Measurements from ENCODE around the gene PXDC1. TPM values are rescaled to one million over a fixed set of nuclear protein-coding genes. Genes with fewer than 3 reads are reported as not detected.
"Not testable (repeated sequence)": the region's sequence is repeated elsewhere in the genome, so short reads cannot be mapped to it uniquely, and the experiment has no call there.

Gene PXDC1
- polyA plus RNA-seq, 3 donors: 19.7 to 23.4 (median 20.4) TPM

DNA sequence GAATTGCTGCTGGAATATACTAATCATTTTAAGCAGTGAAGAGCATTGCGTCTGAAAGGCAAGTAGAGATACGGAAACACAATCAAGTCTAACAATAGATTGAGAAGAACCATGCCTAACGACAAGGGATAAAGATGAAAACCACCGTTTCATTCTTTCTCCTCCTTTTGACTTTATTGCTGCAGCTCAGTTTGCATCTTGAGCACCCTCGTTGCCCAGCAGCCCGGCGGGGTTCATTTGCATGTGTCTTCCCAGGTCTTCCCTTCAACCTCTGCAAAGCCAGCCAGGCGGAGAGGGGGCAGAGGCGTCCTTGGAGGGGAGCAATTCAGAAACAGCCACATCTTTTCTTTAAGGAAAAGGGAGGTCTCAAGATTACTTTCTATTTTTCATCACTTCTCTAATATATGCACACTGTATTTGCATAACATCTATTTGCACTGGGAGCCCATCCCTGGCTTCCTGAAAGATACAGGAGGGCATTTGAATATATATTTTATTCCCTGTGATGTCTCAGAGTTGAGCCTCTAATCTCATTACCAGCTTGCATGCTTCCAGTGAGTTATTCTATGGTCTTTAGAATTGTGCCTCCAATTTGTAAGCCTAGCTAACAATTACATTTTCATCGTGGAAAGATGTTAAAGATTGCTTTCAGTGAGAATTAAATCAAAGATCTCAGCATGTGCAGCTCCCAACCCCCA is 18.7 kb upstream of the PXDC1 start:
- DNase-seq (ENCODE audit: extremely low read depth in 1 of 11, low read depth in 9 of 11, low spot score in 4 of 11): no peak

DNA sequence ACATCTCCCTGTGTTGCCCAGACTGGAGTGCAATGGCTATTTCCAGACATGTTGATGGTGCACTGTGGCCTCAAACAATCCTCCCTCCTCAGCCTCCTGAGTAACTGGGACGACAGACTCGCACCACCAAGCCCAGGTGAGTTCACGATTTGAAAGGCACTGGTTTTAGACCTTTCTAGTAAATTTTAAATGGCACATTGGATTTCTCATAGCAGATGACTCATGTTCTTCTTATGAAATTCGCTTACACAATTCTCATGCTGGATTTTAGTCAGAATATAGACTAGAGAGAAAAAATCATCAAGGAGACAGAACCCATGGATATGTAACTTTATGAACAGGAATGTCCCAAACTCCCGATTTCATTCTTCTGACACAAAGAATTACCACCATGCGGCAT is 18.1 kb upstream of the PXDC1 start:
- DNase-seq (ENCODE audit: extremely low read depth in 1 of 11, low read depth in 9 of 11, low spot score in 4 of 11): no peak

DNA sequence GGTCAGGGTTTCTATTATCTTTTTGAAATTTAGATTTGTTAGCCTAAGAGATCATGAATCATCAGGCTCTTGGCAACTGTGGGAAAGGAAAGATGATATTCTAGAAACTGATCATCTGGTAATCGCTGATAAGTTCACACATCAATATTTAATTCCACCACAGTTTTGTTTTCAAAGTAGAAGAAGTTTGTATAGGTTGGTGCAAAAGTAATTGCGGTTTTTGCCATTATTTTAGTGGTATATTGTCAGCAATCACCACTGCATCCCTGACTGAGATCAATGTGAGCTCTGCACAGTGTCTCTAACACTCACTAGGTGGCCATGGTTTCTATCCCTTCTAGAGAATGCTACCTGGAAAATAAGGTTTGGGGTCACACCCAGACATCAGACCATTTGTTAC is 17.0 kb upstream of the PXDC1 start:
- DNase-seq (ENCODE audit: extremely low read depth in 1 of 11, low read depth in 9 of 11, low spot score in 4 of 11): no peak

DNA sequence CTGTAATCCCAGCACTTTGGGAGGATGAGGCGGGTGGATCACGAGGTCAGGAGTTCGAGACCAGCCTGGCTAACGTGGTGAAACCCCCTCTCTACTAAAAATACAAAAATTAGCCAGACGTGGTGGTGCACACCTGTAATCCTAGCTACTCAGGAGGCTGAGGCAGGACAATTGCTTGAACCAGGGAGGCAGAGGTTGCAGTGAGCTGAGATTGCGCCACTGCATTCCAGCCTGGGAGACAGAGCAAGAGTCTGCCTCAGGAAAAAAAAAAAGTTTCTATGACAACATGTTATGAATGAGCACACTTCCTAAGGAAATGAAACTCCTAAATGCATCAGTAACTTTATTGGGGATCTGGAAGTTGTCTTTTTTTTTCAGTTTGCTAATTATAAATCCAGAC is 16.0 kb upstream of the PXDC1 start:
- DNase-seq (ENCODE audit: extremely low read depth in 1 of 11, low read depth in 9 of 11, low spot score in 4 of 11): not testable (repeated sequence)

DNA sequence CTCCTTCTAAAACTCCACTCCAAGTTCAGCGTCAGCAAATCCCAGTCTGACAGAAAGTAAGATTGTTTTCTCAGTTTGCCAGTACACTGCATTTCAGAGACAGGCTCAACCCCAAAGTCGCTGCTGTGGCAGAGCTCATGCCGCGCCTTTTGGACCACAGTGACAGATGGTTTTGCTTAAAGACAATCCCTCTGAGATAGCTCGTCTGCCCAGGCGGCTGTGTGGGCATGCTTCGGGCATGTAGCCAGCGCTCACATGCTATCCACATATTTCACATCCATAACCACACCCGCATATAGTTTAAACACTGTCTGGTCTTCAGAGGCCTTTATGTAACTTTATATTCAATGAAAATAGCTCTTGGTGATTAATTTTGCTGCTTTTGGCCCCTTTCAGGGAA is 14.7 kb upstream of the PXDC1 start:
- no peak for DNase-seq (ENCODE audit: extremely low read depth in 1 of 11, low read depth in 9 of 11, low spot score in 4 of 11)

DNA sequence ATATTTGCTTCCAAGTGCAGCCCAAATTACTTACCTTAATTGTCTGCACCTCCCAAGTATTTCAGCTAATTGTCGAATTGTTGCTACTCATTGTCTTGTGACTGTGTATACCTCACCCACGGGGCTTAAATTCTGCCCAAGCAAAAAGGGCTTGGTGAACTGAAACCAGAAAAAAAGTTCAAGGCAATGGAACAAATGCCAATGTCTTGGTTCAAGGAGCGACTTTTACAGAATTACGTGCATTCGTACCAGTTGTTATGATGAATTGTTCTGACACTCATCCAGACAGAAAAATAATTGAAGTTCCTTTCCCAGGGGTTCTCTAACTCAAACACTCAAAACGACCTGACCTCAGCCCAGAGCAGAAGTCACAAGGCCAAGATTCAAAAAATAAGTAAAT is 13.9 kb upstream of the PXDC1 start:
- no peak for DNase-seq (ENCODE audit: extremely low read depth in 1 of 11, low read depth in 9 of 11, low spot score in 4 of 11)

DNA sequence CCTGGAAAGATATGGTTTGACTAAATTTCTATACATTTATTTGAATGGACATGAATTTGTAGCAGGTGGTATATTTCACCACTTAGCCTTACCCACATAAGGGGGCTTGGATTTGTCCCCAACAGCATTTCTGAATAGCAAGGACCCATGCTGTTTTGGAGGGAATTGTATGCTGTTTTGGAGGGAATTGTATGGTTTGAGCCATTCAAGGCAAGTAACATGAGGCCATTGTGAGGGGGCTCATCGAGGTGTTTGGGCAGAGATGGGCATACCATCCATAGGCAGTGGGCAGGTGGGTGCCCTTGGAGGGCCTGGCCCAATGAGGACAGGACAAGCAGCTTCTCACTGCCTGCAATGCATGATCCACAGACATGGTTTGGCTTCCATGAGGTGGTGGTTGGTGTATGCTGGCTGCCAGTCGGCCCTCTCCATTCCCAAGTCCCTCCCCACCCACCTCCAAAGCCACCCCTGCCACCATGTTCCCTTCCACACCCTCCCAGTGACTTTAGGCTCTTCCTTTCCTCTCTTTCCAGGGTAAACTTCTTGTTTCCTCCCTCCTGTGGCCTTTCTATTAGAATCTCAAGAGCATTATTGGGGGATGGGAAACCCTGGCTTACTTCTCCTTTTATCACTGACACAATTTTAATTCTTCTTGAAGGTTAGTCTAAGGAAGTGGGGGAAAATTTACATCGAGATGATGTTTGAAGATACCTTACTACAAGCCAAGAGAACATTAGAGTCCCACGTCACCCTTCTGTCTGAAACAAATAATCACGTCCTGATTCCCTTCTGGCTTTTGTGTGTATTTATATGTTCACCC is 13.2 kb upstream of the PXDC1 start:
- DNase-seq (ENCODE audit: extremely low read depth in 1 of 11, low read depth in 9 of 11, low spot score in 4 of 11): no peak

DNA sequence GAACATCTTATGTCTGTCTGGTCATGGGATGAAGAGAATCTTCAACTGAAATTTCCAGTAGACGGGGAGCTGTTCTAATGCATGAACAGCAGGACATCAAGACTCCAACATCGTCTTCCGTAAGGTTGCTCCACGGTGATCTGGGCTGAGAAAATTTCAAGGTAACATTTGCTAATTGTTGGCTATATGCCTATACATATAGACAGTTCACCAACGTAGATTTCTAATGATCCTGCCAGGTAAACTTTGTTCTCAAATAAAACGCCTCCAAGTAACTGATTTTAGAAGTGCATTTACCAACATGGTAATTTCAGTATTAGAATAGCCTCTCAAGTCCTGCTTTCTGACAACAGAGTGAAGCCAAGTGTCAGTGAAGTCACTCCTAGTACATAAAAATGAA is 11.3 kb upstream of the PXDC1 start:
- no peak for DNase-seq (ENCODE audit: extremely low read depth in 1 of 11, low read depth in 9 of 11, low spot score in 4 of 11)

DNA sequence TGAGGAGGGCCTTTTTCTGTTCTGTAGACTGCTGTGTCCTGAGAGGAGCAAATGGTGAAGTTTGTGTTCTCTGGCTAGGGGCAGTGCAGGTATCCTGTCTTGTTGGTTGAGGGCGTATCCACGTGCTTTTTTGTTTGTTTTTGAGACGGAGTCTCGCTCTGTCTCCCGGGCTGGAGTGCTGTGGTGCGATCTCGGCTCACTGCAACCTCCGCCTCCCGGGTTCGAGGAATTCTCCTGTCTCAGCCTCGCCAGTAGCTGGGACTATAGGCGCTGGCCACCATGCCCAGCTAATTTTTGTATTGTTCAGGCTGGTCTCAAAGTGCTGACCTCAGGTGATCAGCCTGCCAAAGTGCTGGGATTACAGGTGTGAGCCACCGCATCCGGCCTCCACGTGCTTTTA is 10.8 kb upstream of the PXDC1 start:
- no peak for DNase-seq (ENCODE audit: extremely low read depth in 1 of 11, low read depth in 9 of 11, low spot score in 4 of 11)

DNA sequence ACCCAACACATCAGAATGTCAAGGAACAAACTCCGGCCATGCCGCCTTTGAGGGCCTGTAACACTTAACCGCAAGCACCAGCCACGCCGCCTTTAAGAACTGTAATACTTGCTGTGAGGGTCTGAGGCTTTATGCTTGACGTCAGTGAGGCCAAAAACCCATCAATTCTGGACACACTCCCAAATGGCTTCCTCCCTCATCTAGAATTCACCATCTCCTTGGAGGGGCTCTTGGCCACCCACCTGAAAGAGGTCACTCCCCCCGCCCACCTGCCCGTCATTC is 10.4 kb upstream of the PXDC1 start:
- no peak for DNase-seq (ENCODE audit: extremely low read depth in 1 of 11, low read depth in 9 of 11, low spot score in 4 of 11)

DNA sequence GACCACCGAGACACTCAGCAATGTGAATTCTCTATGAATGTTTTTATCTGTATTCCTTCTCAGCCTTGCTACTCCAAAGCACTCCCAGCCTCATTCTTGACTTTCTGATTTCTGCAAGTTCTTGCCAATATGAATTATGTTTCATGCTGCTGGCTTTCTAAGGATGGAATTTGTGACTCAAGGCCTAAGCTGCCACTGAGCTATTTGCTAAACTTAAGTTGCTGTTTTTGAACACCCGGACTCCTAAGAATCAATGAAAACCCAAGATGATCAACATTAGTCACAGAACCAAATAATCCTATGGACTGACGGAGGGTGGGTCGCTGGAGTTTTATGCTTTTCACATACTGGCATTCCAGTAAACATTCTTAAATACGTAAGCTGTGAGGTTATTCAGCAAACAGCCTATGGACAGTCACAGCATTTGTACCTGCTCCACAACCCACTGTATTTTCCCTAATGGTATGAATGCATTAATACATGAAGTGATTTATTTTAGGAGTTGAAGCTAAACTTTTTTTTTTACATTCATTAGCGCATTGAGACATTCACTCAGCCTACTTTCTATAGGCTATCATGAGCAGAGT is 8.2 kb upstream of the PXDC1 start:
- no peak for DNase-seq (ENCODE audit: extremely low read depth in 1 of 11, low read depth in 9 of 11, low spot score in 4 of 11)

DNA sequence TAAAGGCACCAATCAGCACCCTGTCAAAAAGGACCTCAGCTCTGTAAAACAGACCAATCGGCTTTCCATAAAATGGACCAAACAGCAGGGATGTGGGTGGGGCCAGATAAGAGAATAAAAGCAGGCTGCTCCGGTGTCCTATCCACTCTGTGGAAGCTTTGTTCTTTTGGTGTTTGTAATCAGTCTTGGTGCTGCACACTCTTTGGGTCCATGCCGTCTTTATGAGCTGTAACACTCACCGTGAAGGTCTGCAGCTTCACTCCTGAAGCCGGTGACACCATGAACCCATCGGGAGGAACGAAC is 7.3 kb upstream of the PXDC1 start:
- DNase-seq (ENCODE audit: extremely low read depth in 1 of 11, low read depth in 9 of 11, low spot score in 4 of 11): no peak

DNA sequence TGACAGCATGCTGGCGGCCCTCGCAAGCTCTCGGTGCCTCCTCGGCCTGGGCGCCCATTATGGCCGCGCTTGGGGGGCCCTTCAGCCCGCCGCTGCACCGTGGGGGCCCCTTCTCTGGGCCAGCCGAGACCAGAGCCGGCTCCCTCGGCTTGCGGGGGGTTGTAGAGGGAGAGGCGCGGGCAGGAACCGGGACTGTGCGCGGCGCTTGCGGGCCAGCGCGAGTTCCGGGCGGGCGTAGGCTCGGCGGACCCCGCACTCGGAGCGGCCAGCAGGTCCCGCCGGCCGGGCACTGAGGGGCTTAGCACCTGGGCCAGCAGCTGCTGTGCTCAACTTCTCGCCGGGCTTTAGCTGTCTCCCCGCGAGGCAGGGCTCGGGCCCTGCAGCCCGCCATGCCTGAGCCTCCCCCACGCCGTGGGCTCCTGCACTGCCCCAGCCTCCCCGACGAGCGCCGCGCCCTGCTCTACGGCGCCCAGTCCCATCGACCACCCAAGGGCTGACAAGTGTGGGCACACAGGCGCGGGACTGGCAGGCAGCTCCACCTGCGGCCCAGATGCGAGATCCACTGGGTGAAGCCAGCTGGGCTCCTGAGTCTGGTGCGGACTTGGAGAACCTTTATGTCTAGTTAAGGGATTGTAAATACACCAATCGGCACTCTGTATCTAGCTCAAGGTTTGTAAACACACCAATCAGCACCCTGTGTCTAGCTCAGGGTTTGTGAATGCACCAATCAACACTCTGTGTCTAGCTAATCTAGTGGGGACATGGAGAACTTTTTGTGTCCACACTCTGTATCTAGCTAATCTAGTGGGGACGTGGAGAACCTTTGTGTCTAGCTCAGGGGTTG is 6.7 kb upstream of the PXDC1 start:
- not testable (repeated sequence) for DNase-seq (ENCODE audit: extremely low read depth in 1 of 11, low read depth in 9 of 11, low spot score in 4 of 11)

DNA sequence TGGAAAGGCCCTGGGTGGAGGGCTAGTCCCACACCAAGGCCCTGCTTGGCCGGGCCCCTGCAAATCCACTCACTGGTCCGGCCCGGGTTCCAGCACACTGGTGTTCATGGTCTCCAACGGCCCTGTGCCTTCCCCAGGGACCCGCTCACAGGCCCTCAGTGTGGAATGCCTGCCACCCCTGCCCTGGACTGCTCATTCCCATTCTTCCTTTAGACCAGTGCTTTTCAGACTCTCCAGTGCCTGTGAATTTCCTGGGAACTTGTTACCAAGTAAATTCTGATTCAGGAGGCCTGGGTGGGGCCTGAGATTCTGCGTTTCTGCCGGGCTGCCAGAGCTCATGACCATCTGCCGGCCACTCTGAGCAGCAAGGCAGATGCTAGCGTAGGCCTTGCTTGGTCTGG is 5.7 kb upstream of the PXDC1 start:
- DNase-seq (ENCODE audit: extremely low read depth in 1 of 11, low read depth in 9 of 11, low spot score in 4 of 11): no peak

DNA sequence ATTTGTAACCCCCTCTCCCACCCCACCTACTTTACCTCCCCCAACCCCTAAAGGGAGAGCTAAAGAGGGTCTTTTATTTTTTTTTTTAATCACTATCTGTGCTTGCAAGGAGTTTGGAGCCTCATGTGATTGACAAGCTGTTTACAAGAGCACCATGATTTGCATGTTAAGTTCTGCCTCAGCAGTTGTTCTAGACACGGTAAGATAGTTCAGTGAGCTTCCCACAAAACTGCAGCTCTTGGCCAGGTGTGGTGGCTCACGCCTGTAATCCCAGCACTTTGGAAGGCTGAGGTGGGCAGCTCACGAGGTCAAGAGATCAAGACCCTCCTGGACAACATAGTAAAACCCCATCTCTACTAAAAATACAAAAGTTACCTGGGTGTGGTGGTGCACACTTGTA is 5.0 kb upstream of the PXDC1 start:
- no peak for DNase-seq (ENCODE audit: extremely low read depth in 1 of 11, low read depth in 9 of 11, low spot score in 4 of 11)

DNA sequence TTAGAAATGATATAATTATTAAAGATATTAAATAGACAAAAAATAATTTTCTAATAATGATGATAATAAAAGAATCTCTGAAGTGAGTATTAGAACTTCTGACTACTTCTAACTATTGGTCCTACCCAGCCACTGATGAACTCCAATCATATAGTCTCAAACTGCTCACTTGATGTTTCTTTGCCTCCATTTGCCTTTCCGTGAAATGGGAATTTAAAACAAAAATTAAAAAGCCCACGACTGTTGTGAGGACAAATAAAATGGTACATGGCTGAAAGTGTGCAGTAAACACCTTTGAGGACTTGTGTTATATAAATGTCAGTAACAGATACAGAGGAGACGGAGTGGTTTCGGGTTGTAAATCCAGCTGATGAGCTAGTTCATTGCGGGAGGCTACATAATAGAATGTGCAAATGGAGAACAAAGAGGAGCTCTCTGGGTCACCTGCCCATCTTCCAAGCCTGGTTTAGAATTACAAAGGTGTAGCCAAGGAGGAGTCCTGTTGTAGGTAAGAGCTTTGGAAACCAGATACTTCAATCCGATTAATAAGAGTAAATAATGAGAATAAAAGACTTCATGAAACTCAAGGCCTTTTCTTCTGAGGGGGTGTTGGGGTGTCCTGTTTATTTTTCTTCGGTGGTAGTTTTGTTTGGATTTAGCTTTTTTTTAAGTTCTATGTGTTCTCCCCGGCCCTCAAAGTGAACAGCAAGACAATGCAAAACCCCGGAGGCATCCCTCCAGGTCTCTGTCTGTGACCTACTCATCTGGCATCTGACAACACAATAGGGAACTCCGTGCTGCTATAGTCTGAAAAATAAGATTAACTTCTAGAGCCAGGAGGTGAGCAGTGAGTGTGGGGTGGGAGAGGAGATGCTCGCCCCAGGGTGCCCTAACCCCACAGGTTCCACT is 4.4 kb upstream of the PXDC1 start:
- no peak for DNase-seq (ENCODE audit: extremely low read depth in 1 of 11, low read depth in 9 of 11, low spot score in 4 of 11)

DNA sequence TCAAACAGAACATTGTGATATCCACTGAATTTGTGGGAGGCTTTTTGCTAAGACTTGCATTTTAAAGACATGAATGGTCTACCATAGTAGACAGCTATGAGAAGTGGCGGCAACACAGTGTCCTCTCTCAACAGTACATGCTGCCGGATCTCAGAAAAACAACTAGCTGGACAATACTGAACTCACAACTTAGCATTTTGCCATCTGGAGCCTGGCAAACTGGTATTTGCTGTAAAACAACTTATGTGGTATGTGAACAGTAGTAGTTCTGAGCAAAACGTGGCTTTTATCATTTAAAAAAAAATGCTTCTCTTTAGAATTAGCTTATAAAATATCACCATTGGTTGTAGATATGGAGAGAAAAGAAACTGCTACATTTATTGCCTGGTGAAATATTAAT is 3.3 kb upstream of the PXDC1 start:
- no peak for DNase-seq (ENCODE audit: extremely low read depth in 1 of 11, low read depth in 9 of 11, low spot score in 4 of 11)

DNA sequence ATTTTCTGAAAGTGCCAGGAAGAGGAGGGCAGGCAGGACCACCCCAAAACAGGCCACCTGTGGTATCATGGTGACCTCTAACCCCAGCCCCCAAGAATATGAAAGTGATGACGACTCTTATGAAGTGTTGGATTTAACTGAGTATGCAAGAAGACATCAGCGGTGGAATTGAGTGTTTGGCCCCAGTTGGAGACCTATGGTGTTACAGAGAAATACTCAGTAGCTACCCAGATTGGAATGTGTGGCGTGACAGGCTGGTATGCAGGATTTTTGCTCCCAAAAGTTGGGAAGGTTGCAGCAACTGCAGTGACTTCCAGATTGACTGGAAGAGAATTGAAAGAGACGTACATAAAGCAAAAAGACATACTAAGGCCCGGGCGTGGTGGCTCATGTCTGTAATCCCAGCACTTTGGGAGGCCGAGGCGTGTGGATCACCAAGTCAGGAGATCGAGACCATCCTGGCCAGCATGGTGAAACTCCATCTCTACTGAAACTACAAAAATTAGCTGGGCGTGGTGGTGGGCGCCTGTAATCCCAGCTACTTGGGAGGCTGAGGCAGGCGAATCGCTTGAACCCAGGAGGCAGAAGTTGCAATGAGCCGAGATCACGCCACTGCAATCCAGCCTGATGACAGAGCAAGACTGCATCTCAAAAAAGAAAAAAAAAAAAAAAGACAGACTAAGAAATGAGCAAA is 2.7 kb upstream of the PXDC1 start:
- DNase-seq (ENCODE audit: extremely low read depth in 1 of 11, low read depth in 9 of 11, low spot score in 4 of 11): not testable (repeated sequence)
